ENCODE measurements around the gene CTNNA3. TPM values are rescaled to one million over a fixed set of nuclear protein-coding genes. Genes with fewer than 3 reads are reported as not detected.

The CTNNA3 gene
- total RNA-seq, 1 donor from 2014 or later: 159 TPM

DNA sequence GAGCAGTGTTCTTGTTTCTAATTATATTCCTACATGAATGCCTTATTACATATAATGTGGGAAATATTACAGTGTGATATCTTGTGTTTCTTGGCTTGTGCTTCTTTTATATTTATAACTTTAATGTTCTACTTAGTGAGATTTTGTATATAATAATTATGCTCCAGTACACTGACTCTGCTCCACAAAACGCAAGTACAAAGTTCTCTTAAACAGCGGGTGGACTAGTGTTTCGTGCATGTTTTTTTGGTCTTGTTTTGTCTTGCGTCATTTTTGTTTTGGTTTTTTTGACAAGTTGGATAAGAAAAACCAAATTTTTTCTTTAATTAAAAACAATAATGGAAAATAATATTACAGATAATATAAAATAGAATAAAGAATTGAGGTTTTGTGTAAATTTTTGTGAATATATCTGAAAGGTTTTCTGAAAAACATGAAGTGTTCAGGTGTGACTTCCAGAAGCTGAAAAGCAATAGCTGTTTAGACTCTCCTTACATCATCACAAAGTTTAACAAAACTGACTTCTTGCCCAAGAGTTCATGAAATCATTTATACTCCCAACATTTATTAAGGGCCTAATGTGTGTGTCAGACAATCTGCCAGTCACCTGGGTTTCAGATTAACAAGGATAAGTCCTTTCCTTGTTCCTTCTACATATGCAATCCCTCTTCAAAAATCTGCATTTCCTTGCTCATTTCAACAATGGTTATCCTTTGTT lies 438.4 kb downstream of the CTNNA3 start:
- TF ChIP-seq, protein P1, sequence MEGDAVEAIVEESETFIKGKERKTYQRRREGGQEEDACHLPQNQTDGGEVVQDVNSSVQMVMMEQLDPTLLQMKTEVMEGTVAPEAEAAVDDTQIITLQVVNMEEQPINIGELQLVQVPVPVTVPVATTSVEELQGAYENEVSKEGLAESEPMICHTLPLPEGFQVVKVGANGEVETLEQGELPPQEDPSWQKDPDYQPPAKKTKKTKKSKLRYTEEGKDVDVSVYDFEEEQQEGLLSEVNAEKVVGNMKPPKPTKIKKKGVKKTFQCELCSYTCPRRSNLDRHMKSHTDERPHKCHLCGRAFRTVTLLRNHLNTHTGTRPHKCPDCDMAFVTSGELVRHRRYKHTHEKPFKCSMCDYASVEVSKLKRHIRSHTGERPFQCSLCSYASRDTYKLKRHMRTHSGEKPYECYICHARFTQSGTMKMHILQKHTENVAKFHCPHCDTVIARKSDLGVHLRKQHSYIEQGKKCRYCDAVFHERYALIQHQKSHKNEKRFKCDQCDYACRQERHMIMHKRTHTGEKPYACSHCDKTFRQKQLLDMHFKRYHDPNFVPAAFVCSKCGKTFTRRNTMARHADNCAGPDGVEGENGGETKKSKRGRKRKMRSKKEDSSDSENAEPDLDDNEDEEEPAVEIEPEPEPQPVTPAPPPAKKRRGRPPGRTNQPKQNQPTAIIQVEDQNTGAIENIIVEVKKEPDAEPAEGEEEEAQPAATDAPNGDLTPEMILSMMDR (IDR thresholded peaks at IDR 0.05; ENCODE audit: borderline replicate concordance): no peak
- Histone ChIP-seq H3K36me3 (no peaks in the 10 kb centered on the region), H3K4me1 (peaks cover 10% of the 10 kb centered on the region), H3K9me3 (replicated peaks) (no peaks in the 10 kb centered on the region), H3K27ac (replicated peaks) (no peak overlapping the region), H3K27me3 (ENCODE audit: low read depth) (no peaks in the 10 kb centered on the region), H3K4me3 (no peak overlapping the region)
- intact Hi-C loops (cut with micrococcal nuclease): no loop called here
- no peak for DNase-seq

DNA sequence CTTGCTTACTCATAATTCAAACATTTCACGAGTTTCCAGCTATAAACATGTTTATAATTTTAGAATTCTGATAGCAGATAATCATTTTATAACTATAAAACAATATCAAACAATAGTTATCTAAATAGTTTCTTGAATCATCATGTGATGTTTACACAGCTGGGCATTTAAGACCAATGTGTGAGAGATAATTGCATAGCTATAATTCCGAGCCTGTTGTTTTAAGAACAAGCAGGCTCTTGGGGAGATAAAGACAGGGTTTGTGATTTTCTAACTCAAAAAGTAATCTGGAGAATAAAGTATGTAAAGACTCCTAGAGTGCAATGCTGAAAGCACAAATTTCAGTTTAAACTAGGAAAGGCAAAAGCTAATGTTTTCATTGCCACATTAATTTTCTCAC lies 439.0 kb downstream of the CTNNA3 start:
- Histone ChIP-seq H3K4me3 (no peak overlapping the region), H3K27me3 (ENCODE audit: low read depth) (no peaks in the 10 kb centered on the region), H3K9me3 (replicated peaks) (no peaks in the 10 kb centered on the region), H3K27ac (replicated peaks) (no peak overlapping the region), H3K4me1 (peaks cover 10% of the 10 kb centered on the region), H3K36me3 (no peaks in the 10 kb centered on the region)
- no peak for DNase-seq
- TF ChIP-seq, protein P1 (IDR thresholded peaks at IDR 0.05; ENCODE audit: borderline replicate concordance): no peak
- intact Hi-C loops (cut with micrococcal nuclease): no loop called here

DNA sequence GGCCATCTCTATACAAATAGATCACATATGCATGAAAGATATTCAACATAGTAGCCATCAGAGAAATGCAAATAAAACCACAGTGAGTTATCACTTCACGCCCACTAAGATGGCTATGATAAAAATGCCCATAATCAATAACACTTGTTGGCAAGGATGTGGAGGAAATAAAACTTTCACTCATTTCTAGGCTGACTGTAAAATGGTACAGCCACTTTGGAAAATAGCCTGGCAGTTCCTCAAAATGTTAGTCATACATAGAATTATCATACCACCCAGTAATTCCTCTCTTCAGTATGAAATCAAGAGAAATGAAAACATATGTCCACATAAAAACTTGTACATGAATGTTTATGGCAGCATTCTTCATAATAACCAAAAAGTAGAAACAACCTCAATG lies 445.3 kb downstream of the CTNNA3 start:
- no peak overlapping the region for H3K27ac ChIP-seq (replicated peaks)
- no peaks in the 10 kb centered on the region for H3K36me3 ChIP-seq
- H3K9me3 ChIP-seq (replicated peaks): peaks cover 8% of the 10 kb centered on the region
- intact Hi-C loops (cut with micrococcal nuclease): no loop called here
- H3K4me3 ChIP-seq: no peak overlapping the region
- no peak for DNase-seq
- H3K27me3 ChIP-seq (ENCODE audit: low read depth): no peaks in the 10 kb centered on the region
- TF ChIP-seq, protein P1 (IDR thresholded peaks at IDR 0.05; ENCODE audit: borderline replicate concordance): no peak
- no peaks in the 10 kb centered on the region for H3K4me1 ChIP-seq

DNA sequence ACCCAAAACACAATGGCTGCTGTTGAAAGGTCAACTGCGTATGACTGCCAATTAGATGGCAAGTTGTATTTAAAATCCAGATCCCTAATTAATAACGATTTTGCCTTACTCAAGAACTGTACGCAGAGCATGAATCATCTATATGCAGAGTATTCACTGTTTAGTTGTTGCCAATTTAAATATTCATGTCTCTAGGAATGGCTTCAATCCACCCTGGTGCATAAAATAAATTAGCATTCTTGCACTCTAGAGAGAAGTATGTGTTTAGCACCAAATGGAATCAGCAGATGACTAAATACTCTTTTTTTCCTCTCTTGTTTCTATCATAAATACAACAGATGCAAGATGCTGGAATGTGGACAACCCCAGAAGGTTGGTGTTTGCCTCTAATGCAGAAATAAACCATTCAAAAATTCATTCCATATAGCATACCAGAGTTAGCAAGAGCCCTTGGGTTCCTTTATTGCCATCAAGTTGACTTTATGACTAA lies 449.9 kb downstream of the CTNNA3 start:
- Histone ChIP-seq H3K36me3 (no peaks in the 10 kb centered on the region), H3K4me3 (no peak overlapping the region), H3K27ac (replicated peaks) (no peak overlapping the region), H3K27me3 (ENCODE audit: low read depth) (no peaks in the 10 kb centered on the region), H3K9me3 (replicated peaks) (peaks cover 8% of the 10 kb centered on the region), H3K4me1 (peaks cover 9% of the 10 kb centered on the region)
- TF ChIP-seq, protein P1 (IDR thresholded peaks at IDR 0.05; ENCODE audit: borderline replicate concordance): no peak
- intact Hi-C loops (cut with micrococcal nuclease): no loop called here
- no peak for DNase-seq

DNA sequence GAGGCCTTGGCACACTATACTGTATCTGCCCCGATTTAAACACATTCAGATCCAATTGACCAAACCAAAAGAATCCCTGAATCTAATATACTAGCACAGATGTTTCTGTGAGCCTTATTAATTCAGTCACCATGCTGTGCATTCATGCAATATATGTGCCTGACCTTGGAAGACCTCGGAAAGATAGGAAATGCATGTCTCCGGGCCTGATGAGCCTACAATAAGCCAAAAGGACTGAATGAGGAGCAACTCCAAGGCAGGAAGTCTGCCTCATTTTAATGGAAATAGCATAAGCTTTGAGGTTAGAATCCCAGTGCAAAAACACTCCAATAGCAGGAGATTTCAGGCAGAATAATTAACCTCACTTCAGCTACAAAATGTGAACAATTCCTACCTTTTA lies 453.5 kb downstream of the CTNNA3 start:
- H3K4me1 ChIP-seq: peaks cover 12% of the 10 kb centered on the region
- H3K9me3 ChIP-seq (replicated peaks): no peaks in the 10 kb centered on the region
- no peaks in the 10 kb centered on the region for H3K36me3 ChIP-seq
- intact Hi-C loops (cut with micrococcal nuclease): no loop called here
- DNase-seq: no peak
- no peaks in the 10 kb centered on the region for H3K27me3 ChIP-seq (ENCODE audit: low read depth)
- no peak overlapping the region for H3K27ac ChIP-seq (replicated peaks)
- H3K4me3 ChIP-seq: no peak overlapping the region
- TF ChIP-seq, protein P1 (IDR thresholded peaks at IDR 0.05; ENCODE audit: borderline replicate concordance): no peak
